HG03095 (cell line): Measurements from ENCODE around the gene POLD4.

Experiments used
- ATAC-seq: cut with Tn5 transposase; IDR thresholded peaks from one replicate; pipeline ENCODE4 v1.9.1; 2021; ENCODE audit warnings: moderate library complexity; ENCODE audit not compliant: unreplicated experiment

The POLD4 gene

GRCh38 chr11:67389477-67389876 is 36.1 kb upstream of the POLD4 start:
- no peak for ATAC-seq

- ATAC-seq: no peak
These were observed 34.2 kb upstream of the POLD4 start for GRCh38 chr11:67387518-67387917.

DNA sequence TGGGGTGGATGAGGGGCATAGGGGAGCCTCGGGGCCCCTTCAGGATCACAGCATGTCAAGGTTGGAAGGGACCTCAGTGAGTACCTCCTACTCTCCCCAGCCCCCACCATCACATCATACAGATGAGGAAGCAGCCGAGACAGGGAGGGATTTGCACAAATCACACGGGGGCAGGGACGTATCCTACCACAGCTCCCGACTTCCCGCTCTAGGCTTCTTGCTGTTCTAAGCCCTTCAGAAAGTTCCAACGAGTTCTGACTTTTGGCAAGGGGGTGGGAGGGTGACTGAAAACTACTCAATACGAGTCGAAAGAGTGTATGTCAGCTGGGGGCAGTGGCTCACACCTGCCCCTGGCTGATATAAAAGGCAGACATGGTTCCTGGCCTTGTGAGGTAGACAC is 33.7 kb upstream of the POLD4 start:
- ATAC-seq: no peak

DNA sequence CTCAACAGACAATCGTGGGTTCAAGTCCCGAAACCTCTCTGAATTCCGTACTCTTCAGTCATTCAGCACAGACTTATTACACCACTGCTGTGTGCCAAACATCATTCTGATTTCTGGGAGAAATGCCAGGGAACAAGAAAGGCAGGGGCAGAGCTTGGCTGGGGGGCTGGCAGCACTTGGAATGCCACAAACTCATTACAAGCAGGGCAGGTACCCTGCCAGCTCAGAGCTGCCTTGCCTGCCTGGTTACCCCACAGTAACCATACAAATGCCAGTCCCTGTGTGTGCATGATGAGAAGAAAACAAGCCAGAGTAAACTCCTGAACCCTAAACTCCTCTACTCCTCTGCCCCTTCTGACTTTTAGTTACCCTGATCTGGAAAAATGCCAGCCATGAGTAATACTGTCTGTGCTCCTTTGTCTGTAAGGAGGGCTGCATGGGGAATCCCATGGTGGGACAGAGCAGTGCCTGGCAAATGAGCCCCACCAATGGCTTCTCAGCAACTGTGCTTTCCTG is 31.6 kb upstream of the POLD4 start:
- no peak for ATAC-seq

DNA sequence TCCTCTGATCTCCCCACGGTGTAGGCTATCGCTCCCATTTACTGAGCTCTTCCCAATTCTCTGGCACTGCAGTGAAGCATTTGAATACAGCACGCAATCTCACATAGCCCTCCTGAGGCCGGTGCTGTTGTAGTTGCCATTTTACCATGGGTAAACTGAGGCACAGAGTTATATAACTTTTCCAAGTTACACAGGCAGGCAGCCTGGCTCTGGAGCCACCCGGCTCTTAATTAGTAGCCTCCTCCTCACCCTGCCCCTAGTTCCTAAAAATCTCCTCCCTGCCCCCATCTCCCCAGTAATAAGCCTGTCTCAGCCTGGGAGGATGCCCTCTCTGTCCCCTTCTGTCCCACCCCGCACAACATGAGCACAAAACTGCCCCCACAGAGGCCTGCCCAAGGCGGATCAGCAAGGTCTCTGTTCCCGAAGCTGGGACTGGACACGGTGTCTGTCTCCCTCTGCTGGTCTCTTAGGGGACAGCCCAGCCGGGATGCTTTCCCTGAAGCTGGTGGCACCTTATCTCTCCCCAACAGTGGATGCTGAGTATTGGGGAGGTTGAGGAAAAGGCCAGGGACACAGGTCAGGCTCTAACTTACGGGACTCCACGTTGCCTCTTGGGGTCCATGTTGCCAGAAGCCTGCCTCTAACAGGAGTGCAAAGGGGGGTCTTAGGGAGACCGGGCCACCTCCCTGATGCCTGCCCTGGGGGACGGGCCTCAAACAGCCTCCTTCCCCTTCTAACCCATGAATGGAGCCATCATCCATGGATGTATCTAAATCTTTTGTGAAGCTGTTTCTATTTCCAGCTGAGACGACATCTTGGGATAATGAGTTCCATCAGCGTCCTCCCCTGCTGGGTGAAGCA is 29.2 kb upstream of the POLD4 start:
- no peak for ATAC-seq

DNA sequence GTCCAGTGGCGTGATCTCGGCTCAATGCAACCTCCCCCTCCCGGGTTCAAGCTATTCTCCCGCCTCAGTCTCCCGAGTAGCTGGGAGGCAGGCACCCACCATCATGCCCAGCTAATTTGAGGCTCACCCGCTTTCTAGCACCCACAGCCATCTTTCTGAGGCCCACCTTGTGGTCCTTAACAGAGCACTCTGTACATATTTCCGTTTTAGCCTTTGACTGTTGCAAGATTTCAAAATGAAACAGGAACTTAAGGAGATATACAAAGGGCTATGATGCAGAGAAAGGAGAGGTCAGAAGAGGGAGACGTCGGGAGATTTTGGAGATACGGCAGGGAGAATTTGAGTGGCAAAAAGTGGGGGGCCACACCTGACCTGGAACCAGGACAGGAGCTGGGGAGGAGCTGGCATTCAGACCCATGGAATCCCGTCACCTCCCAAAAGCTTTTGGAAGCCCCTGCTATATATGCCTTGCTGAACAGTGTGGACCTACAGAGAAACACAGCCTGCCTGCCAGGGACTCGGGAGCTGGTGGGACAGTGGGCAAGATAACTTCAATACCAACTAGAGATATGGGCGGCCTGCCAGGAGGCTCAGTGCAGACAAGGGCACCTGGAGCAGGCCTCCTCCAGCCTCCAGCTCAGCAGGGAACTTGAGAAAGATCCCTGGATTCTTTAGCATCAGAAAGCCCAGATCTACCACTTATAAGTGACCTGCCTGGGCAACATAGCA is 28.1 kb upstream of the POLD4 start:
- ATAC-seq: no peak

- ATAC-seq: no peak
These were observed 26.0 kb upstream of the POLD4 start for GRCh38 chr11:67379061-67380058.

DNA sequence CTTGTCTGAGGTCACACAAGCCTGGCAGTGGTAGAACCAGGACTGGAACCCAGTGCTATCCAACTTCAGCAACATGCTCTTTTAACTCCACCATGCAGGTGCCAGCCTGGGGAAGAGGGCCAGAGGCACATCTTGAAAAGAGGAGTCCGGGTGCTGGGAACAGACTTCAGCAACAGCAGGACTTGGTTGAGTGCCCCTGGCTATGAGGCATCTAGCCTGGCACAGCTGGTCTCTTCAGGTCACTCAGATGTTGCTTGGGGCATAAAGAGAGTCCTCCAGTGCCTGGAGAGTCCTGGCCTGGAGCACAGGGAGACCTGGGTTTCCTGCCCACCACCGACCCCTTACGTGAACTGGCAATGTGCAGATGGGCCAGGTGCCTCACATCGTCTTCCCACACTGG is 25.2 kb upstream of the POLD4 start:
- no peak for ATAC-seq

GRCh38 chr11:67376873-67377808 is 23.8 kb upstream of the POLD4 start:
- no peak for ATAC-seq

DNA sequence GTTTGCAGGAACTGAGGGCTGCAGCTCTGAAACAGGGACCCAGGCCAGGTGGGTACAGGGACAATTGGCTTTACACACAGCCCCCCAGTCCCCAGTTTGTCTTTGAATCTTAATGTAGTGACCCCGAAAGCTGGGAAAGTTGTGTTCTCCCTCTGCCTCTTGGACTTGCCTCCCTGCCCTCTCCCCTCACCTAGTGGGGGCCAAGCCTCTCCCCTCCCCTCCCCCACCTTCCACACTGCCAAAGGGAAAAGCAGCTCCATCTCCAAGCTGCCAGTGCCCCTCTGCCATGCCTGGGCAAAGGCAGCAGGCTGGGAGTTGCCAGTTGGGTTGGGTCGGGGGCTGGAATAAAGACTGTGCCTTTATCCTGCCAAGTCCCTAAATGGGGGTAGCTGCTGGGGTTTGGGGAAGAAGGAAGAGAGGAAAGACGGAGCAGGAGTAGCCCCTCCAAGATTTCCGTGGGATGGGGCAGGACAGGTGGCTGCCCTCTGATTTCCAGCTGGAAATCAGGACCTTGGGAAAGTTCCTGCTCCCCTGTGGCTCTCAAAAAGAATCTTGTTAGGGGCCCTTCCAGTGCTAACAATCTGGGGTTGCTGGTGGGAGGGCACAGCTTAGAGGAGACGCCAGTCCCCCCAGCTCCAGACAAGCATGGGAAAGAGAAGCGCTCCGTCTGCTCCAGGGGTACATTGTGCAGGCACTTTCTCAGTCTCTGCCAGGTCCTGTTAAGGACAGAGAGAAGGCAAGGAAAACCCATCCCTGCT is 22.9 kb upstream of the POLD4 start:
- ATAC-seq: no peak

DNA sequence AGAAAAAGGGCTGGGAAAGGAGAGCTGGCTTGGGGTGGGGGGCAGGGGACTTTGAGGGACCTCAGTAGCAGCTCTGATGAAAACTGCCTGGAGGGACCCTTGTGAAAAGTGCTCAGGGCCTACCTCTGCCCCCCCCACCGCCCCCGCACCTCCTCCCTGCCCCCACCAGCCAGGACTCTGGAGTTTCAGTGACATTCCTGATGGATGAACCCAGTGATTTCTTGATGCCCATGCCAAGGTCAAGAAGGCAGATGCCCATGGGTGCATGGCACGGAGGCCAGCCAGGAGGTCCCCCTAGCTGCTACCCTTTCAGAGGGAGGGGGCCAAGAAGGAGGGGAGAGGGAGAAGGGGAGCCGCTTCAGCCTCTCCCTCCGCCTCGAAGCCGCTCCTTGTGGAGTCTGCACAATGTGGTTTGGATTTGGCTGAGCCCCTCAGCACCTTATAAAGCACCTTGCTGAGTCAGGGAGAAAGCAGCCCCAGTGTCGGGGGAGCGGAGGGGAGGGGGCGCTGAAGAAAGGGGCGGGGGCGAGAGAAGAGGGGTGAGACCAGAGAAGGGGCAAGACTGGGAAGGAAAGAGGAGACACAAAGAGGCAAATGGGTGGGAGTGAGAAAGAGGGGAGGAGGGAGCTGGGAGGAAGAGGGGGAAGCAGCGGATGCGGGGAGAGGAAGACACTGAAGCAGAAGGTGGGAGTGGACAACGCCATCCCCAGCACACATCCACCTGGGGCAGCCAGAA is 22.1 kb upstream of the POLD4 start:
- no peak for ATAC-seq

DNA sequence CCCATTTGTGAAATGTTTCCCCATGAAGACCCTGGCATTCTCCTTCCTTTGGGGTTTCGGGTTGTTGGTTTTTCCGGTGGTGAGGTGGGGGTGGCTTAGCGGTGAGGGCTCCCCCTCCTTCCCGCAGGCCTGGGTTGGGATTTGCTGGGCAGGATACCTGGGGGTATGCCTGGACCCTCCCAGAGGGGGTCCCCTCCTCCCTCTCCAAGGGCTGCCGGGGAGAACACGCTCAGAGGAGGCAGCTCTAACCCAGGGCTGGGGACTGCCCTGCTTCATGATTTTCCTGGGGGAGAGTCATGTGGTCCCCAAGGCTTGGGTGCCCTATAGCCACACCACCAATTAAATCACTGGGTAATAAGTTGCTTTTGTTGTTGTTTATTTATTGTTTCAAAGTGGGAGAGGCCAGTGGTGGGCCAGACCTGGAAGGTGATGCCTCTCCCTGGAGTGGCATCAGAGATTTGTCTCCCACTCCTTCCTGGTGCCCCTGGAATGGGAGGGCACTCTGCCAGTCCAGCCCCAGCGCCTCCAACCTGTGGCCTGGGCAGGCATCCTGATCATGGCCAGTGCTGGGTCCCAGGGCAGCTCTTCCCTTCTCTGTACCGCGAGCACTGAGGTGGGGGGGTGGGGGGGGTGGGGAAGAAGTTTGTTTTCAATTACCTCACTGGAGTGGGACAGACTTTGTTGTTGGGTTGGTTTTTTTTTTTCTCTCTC is 21.4 kb upstream of the POLD4 start:
- no peak for ATAC-seq

DNA sequence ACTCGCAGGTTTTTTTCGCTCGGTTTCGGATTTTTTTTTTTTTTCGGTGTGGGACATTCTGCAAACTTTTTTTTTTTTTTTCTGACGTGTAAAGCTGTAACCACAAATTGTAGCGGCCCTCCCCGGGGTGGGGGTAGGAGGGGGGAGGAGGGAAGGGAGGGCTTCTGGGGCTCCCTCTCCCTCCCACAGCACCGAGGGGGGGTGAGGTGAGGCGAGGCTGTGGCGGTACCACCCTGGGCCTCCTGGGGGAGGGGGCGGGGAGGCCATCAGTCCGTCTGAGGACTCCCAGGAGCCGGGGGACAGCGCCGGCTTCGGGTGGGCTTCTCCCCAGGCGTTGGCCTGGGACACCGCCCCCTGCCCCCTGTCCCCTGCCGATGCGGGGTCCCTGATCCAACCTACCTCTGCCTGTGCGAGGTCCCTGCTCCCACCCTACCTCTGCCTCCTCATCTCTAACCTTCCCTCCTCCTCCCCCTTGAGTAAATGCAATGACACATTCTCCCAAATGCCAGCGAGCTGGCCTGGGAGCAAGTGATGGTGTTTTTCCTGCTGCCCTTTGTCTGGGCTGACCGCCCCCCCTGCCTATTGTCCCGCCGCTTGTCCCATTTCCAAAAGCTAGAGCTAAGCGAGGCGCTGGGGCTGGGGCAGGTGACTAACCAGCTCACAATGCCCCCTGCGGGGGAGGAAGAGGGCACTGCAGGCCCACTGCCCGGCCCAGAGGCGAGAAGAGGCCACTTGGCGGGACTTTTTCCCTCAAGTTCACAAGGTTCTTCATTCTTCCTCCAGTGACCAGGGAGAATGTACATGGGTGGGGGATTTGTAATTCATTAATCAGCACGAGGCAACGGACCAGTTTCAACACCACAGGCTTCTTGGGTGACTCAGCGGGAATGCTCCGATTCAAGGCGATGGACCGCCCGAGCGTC is 20.6 kb upstream of the POLD4 start:
- no peak for ATAC-seq

GRCh38 chr11:67372993-67373647 is 19.8 kb upstream of the POLD4 start, which contains the start of gene CLCF1:
Gene CLCF1, minus strand, starts transcription at chr11:67373598. Its CDS starts 59 bp downstream, at chr11:67373539.
- no peak for ATAC-seq

- no peak for ATAC-seq
These were observed 19.1 kb upstream of the POLD4 start for GRCh38 chr11:67372321-67372992.
